H1 (cell line): ENCODE measurements around the gene SPI1. TPM values are rescaled to one million over a fixed set of nuclear protein-coding genes. Genes with fewer than 3 reads are reported as not detected.

Source experiments
- CBX5 ChIP-seq: fragments of 300-800, 300-1000 bp; sonication (generic); IDR thresholded peaks from 2 replicates; pipeline ENCODE4 v1.7.1; 2016; ENCODE audit warnings: antibody characterized with exemption, low read length, low read depth
- JUN ChIP-seq: IDR thresholded peaks from 2 replicates; pipeline ENCODE4 v1.6.1; 2011; ENCODE audit warnings: low read depth, mild to moderate bottlenecking, improper control_type of control experiment, low read length
- polyA plus RNA-seq, 7 experiments: library from polyadenylated mRNA; depleted of rRNA in 3 of 7; stranded (reverse) in 5 of 7; unstranded in 2 of 7; fragments of >200 nt in 5 of 7; fragments of 200-250 nt in 2 of 7; gene quantifications; 1 replicate in 5 of 7; 2 replicates in 1 of 7; 4 replicates in 1 of 7; pipeline versions ENCODE4 v1.2.1 to v1.2.3, GENCODE V29; 2011 to 2013; ENCODE audit warnings: missing spikeins in 2 of 7, mixed read lengths in 2 of 7
- total RNA-seq: library from RNA; stranded (reverse); fragmentation: NEBNext Ultra II Directional; extraction: Animal tissue kit (Norgen Biotek cat#: 25700); gene quantifications from 2 replicates; pipeline ENCODE4 v1.2.1, GENCODE V29; 2021

The SPI1 gene
- total and polyA plus RNA-seq, 2 of the 8 experiments (the other 6 are each of a cell fraction or from before 2014, with no cell fraction given), result 0.12 TPM; not detected in 1

DNA sequence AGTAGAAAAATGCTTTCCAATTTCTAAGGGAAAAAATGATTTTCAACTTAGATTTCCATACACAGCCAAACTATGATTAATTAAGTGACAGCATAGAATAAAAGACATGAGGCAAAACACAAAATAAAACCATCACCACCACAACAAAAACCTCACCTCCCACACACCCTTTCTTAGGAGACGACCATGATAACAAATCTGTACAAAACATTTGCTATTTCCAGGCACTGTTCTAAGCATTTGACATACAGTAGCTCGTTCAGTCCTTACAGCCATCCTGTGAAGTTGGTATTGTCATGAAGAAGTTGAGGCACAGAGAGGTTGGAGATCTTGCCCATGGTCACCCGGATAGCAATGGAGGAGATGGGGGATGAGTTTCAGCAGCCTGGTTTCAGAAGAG lies 8.7 kb downstream of the SPI1 start (continued):
- TF ChIP-seq CBX5, result no peak
- no peak for TF ChIP-seq JUN
- TF ChIP-seq, all 59 proteins: peak for 0
